A549 (cell line): ENCODE results near the gene ALCAM.

ENCODE experiments used
- CTCF ChIP-seq: fragments of >200 bp; sonication (Bioruptor Twin); formaldehyde crosslinking; IDR thresholded peaks from 3 replicates; pipeline ENCODE4 v1.5.1; 2016
- HDAC2 ChIP-seq: fragments of 200-600 bp; sonication (generic); IDR thresholded peaks from 2 replicates; pipeline ENCODE4 v1.6.1; 2016
- HMGXB4 ChIP-seq: fragments of 250-450 bp; sonication (Bioruptor Pico); IDR thresholded peaks from 2 replicates; pipeline ENCODE4 v1.5.0; 2021; ENCODE audit warnings: mild to moderate bottlenecking, moderate library complexity, borderline replicate concordance
- POLR2A ChIP-seq: IDR thresholded peaks from 2 replicates; pipeline ENCODE4 v1.6.1; 2012; ENCODE audit warnings: mild to moderate bottlenecking, low read length
- TP53 ChIP-seq: fragments of 250-450 bp; sonication (Bioruptor Pico); IDR thresholded peaks from 2 replicates; pipeline ENCODE4 v1.5.0; 2021; ENCODE audit warnings: mild to moderate bottlenecking, moderate library complexity

- TF ChIP-seq POLR2A (no peak), HMGXB4 (no peak), CTCF (no peak), HDAC2 (no peak), TP53 (no peak)
Observed at GRCh38 chr3:105448338-105448982, 81.8 kb downstream of the ALCAM start.
